ENCODE measurements around the gene MAPK1IP1L.
A peak's percentile ranks its signal among the peaks of the same experiment; 100 is the strongest.
"Not testable (repeated sequence)": the region's sequence is repeated elsewhere in the genome, so short reads cannot be mapped to it uniquely, and the experiment has no call there.

MAPK1IP1L gene

DNA sequence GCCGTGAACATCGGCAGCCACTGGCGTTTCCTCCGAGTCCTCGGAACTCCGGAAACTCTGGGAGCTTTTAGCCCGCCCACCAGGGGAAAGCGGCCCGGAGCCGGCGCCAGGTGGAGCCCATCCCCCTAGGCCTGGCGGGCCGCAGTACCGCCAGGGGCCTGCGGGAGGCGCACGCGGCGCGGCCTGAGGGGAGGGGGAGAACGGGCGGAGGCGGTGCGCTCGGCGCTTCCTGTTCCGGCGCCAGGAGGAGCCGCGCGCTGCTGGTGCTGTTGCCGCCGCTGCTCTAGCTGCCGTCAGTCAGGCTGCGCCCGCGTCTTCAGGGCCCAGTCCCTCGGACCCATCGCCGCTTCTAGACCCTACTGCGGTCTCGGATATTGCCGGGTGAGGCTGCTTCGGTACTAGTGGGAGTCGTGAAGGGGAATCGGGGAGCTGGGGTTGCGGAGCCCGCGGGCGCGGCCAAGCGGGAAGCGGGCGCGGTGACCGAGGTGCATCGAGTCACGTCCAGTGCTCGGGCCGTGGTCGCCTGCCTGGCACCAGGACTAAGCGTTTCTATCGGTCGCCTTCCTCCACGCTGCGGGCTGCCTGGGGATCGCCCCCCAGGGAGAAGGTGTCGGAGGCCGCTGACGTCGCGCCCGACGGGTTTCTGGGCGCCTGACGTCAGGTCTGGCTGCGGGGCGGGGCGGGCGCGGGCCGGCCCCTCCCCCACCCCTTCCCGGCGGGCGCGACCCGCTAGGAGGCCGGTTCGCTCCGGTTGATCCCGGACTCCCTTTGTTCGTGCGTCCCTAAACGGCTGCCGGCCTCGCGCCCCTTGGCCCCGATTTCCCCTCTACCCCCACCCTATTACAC lies at the start of gene MAPK1IP1L:
MAPK1IP1L (plus strand) TSS at position 225 of the 846 bp plus-strand sequence. CDS start 10,037 bp downstream, outside the sequence.
- peak; percentile 99 for DNase-seq

DNA sequence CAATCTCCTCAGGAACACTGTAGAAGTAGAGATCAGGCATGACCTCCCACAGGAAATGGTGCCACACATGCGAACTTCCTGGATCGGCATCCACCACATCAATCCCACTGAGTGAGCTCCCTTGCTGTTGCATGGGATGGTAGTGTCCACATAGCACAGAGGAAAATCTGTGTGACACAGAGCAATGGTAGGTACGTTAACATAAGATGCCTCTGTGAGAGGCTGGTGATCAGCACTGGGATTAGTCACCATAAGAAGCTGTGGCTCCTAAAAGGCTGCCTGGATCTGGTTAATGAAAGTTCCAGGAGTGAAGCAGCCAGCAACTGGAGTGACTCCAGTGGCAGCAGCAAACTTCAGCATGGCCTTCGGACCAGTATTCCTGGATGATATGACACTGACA lies 46.4 kb upstream of the MAPK1IP1L start:
- no peak for DNase-seq

DNA sequence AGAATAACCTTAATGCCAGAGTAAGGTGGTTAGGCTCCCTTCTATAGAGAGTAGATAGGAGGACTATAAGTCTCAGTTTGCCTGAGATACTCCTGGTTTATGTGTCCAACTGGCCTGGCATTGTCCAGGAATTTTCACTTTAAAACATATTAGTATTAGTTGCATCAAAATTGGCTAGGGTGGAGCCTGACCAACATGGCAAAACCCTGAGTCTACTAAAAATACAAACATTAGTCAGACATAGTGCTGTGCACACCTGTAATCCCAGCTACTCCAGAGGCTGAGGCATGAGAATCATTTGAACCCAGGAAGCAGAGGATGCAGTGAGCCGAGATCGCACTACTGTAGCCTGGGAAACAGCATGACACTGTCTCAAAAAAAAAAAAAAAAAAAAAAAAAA lies 36.4 kb upstream of the MAPK1IP1L start:
- no peak for DNase-seq

DNA sequence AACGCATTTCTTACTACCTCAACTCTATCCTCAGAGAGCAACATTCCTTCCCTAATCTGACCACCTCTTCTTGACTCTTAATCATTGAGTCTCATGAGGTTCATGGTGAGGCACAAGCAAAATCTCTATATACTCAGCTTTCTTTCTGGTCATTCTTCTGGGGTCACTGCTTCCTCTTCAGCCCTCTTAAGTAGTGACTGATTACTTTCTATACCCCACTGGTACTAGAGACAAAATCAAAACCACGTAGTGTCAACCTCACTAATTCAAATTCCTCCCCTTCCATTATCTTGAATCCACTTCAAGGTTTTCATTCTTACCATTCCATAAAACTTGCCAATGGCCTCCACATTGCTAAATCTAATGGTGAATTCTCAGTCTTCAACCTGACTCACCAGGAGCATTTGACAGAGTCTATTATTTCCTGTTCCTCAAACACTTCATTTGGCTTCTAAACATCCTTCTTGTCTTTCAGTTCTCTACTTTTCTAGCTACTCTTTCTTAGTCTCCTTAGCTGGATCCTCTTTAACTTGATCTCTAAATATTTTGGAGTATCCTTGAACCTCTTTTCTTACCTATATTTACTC lies 31.4 kb upstream of the MAPK1IP1L start:
- DNase-seq = no peak

DNA sequence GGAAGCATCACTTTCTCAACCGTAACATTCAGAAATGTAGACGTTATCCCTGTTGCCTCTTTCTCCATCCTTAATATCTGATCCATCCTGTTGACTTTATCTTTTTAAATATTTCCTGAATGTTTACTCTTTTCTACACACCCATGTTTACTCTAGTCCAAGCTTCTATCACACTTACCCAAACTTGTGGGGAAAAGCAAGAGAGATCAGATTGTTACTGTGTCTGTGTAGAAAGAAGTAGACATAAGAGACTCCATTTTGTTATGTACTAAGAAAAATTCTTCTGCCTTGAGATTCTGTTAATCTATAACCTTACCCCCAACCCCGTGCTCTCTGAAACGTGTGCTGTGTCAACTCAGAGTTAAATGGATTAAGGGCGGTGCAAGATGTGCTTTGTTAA lies 27.1 kb upstream of the MAPK1IP1L start:
- DNase-seq = not testable (repeated sequence)

DNA sequence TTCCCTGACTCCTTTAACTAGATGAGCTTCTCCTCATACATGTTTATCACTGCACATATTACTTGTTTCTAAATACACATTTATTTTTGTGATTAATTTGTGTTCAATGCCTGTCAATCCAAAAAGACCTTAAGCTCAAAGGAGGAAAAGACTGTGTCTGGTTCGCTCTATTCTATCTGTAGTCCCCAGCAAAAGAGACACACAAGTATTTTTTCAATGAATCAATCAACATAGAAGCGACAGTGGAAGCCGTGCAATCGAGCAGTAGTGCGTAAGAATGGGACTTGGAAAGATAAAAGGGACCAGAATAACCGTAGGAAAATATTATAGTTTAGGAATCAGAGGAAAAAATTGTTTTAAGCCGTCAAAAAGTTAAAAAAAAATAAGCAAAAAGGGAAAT lies 25.5 kb upstream of the MAPK1IP1L start:
- no peak for DNase-seq

DNA sequence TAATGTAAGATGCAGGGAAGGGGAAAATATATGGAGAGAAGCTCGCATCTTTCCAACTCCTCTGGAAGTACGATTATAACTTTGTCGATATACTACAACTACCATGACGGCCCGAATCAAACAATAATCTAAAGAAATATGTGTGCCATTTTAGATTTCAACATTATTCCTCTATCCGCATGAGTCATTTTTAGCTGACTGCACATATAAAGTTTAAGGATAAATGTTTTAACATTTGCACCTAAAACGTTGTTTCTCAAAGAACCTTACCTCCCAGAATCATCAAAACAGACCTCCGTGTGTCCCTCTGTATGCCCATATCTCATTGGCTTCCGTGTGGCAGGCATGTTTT lies 25.0 kb upstream of the MAPK1IP1L start:
- no peak for DNase-seq

DNA sequence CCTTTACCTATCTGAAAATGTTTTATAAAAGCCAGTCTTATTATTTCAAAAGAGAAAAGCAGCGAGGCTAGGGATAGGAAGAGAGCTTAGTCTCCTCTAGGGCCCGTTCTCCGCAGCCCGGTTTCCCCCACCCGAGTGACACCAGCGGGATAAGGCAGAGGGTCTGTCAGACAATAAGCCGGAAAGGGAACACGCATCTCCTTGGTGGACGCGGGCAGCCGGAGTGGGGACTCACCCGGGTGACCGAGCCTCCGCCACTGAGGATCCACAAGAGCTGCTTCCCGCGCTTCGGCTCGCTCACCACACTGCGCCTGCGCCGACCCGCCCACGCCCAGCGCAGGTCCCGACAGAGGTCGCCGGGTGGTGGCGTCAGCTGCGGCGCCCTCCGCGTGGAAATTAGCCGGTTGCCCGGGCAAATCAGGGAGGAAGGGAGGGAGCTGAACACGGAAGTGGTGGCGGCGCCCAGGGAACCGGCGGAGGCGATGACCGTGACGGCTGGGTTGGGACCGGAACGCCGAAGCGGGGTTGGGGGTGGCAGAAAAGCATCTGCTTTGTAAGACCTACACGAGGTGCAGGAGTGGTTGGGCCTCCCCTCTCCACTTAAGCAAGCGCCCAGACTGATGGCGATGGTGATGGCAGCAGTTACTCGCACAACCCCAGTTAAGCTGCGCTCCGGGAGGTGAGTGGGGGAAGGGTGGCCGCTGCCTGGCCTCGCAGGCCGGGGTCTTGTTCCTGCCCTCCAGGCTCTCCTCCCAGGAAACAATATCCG lies 24.5 kb upstream of the MAPK1IP1L start, which contains the start of the genes SOCS4 and WDHD1:
SOCS4 (plus strand) TSS at position 444 of the 769 bp plus-strand sequence. CDS start 15,806 bp downstream, outside the sequence.
WDHD1 (minus strand) TSS at position 307 of the 769 bp plus-strand sequence. CDS start 312 bp downstream, outside the sequence.
- peak; percentile 97 for DNase-seq

DNA sequence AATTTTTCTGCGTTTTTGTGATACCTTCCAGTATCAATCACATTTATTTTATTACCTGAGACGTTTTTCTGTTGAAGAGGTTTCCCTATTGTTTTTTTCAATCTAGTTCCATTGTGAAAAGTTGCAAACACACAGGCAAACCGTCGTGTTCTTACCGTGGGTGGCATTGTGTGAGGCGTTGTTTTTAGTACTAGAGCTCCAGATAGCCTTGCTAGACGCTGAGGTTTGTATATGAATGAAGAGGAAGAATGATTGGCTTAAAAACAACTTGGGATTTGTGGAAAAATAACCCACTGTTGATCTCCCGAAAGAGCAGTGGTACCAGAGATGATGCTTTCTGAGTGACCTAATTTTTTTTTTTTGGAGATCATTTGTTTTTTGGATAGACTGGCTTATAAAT lies 23.4 kb upstream of the MAPK1IP1L start:
- no peak for DNase-seq

DNA sequence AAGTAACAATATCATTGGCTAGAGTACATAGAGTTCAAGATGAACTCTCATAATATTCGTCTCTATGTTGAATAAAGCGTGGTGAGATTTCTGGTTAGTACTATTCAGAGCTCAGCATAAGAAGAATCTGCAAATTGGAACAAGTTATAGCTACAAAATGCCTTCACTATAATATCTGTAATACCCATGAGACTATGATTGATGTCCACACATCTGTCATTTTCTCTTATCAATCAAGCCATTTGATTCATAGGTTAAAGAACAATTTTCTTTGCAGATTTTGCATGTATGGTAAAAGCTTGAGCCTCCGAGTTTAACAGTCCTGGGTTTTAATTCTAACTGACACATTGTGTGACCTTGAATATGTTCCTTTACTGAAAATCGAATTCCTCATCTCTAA lies 23.0 kb upstream of the MAPK1IP1L start:
- no peak for DNase-seq

DNA sequence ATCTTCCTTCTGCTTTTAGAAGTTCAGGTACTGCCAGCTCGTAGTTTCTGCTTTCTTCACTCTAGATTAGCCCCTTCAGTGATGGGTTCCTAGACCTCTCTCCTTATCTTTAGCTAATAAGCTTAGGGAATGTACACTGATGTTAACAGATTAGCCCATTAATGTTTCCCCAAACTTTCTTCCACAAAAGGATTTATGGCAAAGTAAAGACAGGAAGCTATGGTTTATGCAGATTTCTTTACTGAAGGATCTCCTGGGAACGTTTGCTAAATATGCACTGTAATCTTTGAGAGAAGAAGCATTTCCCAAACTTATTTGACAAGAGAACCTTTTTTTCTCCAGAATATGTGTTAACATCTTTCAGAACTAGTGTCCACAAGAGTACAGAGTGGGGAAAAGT lies 20.3 kb upstream of the MAPK1IP1L start:
- no peak for DNase-seq

DNA sequence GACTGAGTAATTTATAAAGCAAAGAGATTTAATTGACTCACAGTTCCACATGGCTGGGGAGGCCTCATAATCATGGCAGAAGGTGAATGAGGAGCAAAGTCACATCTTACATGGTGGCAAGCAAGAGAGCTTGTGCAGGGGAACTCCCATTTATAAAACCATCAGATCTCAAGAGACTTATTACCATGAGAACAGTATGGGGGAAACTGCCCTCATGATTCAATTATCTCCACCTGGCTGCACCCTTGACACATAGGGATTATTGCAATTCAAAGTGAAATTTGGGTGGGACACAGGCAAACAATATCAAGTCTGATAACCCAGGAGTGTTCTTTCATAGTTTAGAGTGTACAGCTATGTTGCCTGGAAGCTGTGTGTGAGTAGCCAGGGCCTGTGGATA lies 13.5 kb upstream of the MAPK1IP1L start:
- not testable (repeated sequence) for DNase-seq

DNA sequence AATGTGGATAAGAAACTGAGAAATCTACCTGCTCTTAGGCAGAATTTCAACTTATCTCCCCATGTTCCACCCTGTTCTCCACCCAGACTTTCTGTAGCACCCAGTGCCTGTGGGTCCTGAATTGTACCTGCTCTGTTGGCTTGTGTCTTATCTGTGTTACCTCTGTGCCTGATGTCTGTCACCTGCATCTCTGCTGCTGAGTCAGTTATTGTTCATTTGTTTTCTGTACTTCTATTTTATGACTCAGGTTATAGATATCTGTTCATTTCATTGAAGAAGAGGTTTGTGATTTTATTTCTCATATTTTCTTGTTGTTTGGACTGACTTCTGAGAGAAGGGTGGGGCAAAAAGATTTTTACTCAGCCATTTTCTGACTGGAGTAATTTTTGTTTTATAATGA lies 12.7 kb upstream of the MAPK1IP1L start:
- no peak for DNase-seq

DNA sequence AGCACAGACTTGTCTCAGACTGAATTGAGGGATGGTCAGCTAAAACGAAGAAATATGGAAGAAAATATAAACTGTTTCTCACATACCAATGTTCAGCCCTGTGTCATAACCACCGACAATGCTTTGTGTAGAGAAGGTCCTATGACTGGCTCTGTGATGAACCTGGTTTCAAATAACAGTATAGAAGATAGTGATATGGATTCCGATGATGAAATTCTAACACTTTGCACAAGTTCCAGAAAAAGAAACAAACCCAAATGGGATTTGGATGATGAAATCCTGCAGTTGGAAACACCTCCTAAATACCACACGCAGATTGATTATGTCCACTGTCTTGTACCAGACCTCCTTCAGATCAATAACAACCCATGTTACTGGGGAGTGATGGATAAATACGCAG lies 7.9 kb upstream of the MAPK1IP1L start:
- DNase-seq = no peak

DNA sequence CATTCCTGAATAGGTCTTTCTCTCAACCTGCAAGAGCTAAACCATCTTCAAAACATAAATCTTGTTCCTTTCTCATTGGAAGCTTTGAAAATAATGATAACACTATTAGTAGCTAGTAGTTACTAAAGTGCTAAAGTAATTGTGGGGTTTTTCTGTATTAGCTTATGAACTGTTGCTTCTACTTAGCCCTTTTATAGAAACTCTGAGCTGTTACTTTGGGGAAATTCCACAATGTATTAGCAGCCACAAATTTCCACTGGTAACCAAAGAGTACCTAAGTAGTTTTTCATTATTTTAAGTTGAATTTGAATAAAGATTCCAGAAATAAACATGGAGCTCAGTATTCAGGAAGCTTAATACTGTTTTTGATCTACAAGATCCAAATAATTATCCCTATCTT lies 6.4 kb upstream of the MAPK1IP1L start:
- no peak for DNase-seq

DNA sequence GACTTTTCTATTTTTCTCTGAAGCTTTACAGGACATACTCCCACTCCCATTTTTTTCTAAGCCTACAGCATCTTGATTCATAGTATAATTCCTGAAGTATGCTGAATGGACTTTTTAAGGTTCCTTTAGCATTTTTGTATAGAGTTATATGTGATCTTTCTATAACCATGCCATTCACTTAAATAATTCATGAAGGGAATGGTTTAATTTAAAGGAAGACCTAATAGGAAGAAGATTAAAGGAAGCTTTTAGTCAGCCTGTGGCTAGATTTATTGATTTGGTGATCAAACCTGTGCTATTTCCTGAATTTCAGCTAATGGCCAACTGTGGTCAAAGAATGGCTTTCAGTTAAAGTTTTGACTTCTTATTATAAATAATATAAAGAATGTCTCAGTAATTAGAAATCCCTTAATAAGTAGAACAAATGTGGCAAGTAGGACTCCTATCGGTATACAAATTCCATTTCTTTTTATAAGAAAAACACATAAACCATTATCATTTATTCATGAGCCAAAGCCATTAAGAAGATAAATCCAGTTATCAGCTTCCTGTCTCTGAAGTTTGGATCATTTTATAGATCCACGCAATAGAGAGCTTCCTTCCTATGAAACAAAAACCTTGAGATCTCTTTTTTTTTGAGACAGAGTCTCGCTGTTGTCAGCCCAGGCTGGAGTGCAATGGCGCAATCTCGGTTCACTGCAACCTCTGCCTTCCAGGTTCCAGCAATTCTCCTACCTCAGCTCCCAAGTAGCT lies 4.0 kb upstream of the MAPK1IP1L start:
- DNase-seq = no peak

DNA sequence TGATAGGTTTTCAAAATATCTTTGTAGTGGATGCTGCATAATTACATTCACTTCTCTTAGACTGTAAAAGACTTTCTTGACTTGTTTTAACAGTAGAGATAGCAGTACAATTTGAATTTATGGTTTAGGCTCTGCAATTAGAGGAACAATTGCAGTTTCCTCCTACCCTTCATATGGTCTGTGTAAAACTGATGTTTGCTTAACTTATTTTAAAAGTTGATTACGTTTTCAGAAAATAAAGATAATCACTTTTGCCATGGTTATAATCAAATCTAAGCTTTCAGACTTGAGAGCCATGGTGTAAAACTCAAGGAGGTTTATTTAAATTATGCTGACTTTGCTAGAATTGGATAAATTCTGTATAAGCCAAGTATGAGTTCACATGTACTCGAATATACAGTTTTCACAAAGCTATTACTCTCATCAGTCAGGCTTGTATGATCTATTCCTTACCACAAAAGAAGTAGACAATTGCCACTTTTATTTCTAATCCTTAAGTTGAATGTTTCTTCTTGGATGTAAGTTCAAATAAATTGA lies 2.5 kb upstream of the MAPK1IP1L start:
- DNase-seq = no peak

DNA sequence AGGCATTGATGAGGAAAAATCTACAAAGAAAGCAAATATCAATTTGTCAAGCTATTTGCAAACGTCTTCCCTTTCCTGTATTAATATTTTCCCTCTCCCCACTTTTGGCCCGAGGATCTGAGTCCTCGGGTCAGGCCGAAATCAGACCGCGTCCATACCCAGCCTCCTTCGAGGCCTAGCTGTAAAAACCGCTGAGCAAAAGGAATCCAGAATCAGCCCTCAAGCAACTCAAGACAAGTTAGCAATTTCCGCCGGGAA lies 353 bp upstream of the MAPK1IP1L start:
- no peak for DNase-seq

DNA sequence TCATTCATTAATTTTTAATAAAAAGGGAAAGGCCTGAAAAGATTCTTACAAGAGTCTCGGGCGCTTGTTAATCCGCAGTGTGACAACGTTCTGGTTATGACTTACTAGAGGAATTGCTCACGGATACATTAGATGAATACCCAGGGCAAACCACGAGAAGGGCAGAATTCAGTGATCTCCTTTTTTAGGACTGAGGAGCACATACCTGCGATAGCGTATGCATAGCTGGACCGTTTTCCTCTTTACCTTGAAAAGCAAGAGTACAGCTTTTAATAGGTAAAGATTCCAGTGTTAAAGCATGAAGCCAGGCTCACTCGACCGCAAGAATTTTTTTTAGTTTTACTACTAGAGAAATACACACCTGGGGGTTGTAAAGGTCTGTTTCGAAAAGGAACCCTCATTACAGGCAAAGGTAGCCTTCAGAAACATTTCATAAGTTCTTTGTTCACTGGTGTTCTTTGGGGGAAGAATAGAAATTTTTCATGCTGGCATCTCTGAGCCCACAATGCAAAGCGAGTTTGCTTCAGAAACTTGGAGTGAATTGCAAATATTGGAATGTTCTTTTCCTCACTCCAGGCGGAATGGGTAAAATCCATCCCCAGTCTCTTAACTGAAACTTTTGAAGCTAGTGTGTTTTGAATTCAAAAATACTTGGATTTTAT lies 953 bp downstream of the MAPK1IP1L start:
- no peak for DNase-seq

DNA sequence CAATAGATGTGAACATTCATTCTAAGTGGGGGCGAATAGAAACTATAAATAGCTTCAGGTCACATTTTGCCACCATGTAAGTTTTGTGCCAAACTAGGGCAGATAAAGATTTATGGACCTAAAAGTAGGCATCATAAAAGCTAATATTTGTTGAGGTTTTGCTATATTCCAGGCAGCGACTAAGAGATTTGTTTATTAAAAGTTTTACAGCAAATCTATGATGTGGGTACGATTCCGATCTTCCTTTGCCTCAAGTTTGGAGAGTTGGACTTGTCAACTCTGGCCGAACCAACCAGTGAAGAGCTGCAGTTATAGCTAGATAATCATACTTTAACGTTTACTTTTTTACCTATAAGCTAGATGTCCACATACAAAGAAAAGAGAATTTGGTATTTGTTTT lies 1.6 kb downstream of the MAPK1IP1L start:
- no peak for DNase-seq

DNA sequence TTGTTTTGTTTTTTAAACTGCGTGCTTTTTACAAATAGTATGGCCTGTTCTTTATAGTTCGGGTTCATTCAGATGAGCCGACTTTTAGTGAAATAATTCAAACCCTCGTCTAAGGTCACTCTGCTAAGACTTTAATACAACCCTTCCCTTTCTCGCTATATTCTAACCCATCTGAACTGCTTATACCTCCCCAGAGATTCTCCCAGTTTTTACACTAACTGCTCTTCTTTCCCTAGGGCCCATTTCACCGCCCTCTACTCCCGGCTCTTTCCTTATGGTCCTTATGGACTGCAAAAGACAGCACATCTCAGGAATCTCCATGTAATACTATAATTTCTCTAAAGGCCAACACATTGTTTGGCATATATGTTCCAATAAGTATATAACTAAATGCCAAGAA lies 2.1 kb downstream of the MAPK1IP1L start:
- no peak for DNase-seq

DNA sequence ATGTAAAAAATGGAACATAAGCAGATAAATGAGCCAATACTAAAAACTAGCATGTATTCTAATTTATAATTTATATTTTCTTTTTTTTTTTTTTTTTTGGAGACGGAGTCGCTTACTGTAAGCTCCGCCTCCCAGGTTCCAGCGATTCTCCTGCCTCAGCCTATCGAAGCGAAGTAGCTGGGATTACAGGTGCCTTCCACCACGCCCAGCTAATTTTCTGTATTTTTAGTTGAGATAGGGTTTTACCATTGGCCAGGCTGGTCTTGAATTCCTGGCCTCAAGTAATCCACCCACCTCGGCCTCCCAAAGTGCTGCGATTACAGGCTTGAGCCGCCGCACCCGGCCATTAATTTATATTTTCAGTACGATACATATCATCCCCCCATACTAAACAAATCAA lies 2.7 kb downstream of the MAPK1IP1L start:
- DNase-seq = no peak

Measured in NCI-H2029 (cell line).